HepG2 (cell line): Measurements from ENCODE around the gene HHIPL2. TPM values are rescaled to one million over a fixed set of nuclear protein-coding genes. Genes with fewer than 3 reads are reported as not detected.

Source experiments
- AGO2 ChIP-seq: fragments of 200-400 bp; formaldehyde crosslinking; optimal IDR thresholded peaks from 2 replicates; pipeline ENCODE3; 2017; ENCODE audit warnings: mild to moderate bottlenecking, low read depth, low read length, moderate library complexity
- MEIS1 ChIP-seq: sonication (generic); formaldehyde crosslinking; IDR thresholded peaks from 2 replicates; pipeline ENCODE4 v1.9.0; 2021; ENCODE audit warnings: mild to moderate bottlenecking, missing genetic modification reagents, moderate library complexity, borderline replicate concordance
- MIXL1 ChIP-seq: IDR thresholded peaks from 2 replicates; pipeline ENCODE4 v1.6.1; 2016
- NR1H2 ChIP-seq: sonication (generic); formaldehyde crosslinking; IDR thresholded peaks from 2 replicates; pipeline ENCODE4 v1.8.1; 2022; ENCODE audit warnings: low read depth, missing genetic modification reagents, borderline replicate concordance
- RAD21 ChIP-seq: fragments of 450-650 bp; formaldehyde crosslinking; IDR thresholded peaks from 2 replicates; pipeline ENCODE4 v1.5.0; 2020; ENCODE audit warnings: mild to moderate bottlenecking
- RFX5 ChIP-seq: IDR thresholded peaks from 2 replicates; pipeline ENCODE4 v1.6.1; 2011; ENCODE audit warnings: low read depth, low read length, improper control_type of control experiment
- ZBTB33 ChIP-seq: sonication (generic); formaldehyde crosslinking; IDR thresholded peaks from 2 replicates; pipeline ENCODE4 v1.4.0; 2020; ENCODE audit warnings: missing genetic modification reagents
- ZNF329 ChIP-seq: sonication (generic); formaldehyde crosslinking; IDR thresholded peaks from 2 replicates; pipeline ENCODE4 v1.9.0; 2021; ENCODE audit warnings: low read depth, mild to moderate bottlenecking, missing genetic modification reagents
- ZNF335 ChIP-seq: sonication (generic); formaldehyde crosslinking; IDR thresholded peaks from 2 replicates; pipeline ENCODE4 v1.4.0; 2020; ENCODE audit warnings: missing genetic modification reagents
- ZNF609 ChIP-seq: sonication (generic); formaldehyde crosslinking; IDR thresholded peaks from 2 replicates; pipeline ENCODE4 v1.4.0; 2020; ENCODE audit warnings: mild to moderate bottlenecking, missing genetic modification reagents, borderline replicate concordance
- ZNF670 ChIP-seq: sonication (generic); formaldehyde crosslinking; IDR thresholded peaks from 2 replicates; pipeline ENCODE4 v1.8.0; 2022; ENCODE audit warnings: mild to moderate bottlenecking, missing genetic modification reagents, borderline replicate concordance
- ZNF678 ChIP-seq: sonication (generic); formaldehyde crosslinking; IDR thresholded peaks from 2 replicates; pipeline ENCODE4 v1.4.0; 2020; ENCODE audit warnings: mild to moderate bottlenecking, missing genetic modification reagents
- ZNF839 ChIP-seq: sonication (generic); formaldehyde crosslinking; IDR thresholded peaks from 2 replicates; pipeline ENCODE4 v1.4.0; 2020; ENCODE audit warnings: missing genetic modification reagents, mild to moderate bottlenecking, borderline replicate concordance
- ZZZ3 ChIP-seq: sonication (generic); formaldehyde crosslinking; IDR thresholded peaks from 2 replicates; pipeline ENCODE4 v1.4.0; 2020; ENCODE audit warnings: missing genetic modification reagents, mild to moderate bottlenecking, borderline replicate concordance
- polyA plus RNA-seq, 8 experiments: library from polyadenylated mRNA; depleted of rRNA in 3 of 8; stranded (reverse) in 7 of 8; unstranded in 1 of 8; fragments of >200 nt; fragmentation: Illumina TruSeq in 4 of 8; extraction: Trizol in 4 of 8; gene quantifications; 2 replicates each; pipeline versions ENCODE4 v1.2.1 to v1.2.3, GENCODE V29; 2011 to 2016; ENCODE audit warnings: low read depth in 4 of 8, missing spikeins in 1 of 8, mixed read lengths in 1 of 8; ENCODE audit not compliant: insufficient read depth in 1 of 8
- total RNA-seq, 5 experiments: library from RNA; depleted of rRNA; stranded (reverse); fragments of >200 nt; fragmentation: Illumina TruSeq; extraction: Trizol; gene quantifications; 2 replicates each; pipeline ENCODE4 v1.2.3, GENCODE V29; 2016; ENCODE audit warnings: low read depth in 1 of 5
- TF ChIP-seq, protein P1 (sequence below): sonication (generic); formaldehyde crosslinking; IDR thresholded peaks from 2 replicates; pipeline ENCODE4 v1.5.0; 2020; ENCODE audit warnings: mild to moderate bottlenecking, missing genetic modification reagents
- TF ChIP-seq, protein P2 (sequence below): sonication (generic); formaldehyde crosslinking; IDR thresholded peaks from 2 replicates; pipeline ENCODE4 v1.5.1; 2020; ENCODE audit warnings: missing genetic modification reagents, mild to moderate bottlenecking, borderline replicate concordance

Gene HHIPL2
- total and polyA plus RNA-seq, 2 of the 13 experiments (the other 11 are each of a cell fraction or from before 2014, with no cell fraction given) = 0.53 to 1.3 TPM

- TF ChIP-seq ZNF609 (CRISPR knock-in tag) = no peak
- TF ChIP-seq NR1H2 (CRISPR knock-in tag) = no peak
- TF ChIP-seq MIXL1 (CRISPR knock-in tag) = 0 out of 2 replicates have a peak, but pooled peaks have one; percentile 24
- TF ChIP-seq ZZZ3 (CRISPR knock-in tag) = no peak
- no peak for TF ChIP-seq ZNF329 (CRISPR knock-in tag)
- 0 out of 2 replicates have a peak, but pooled peaks have one; percentile 56 for TF ChIP-seq MEIS1 (CRISPR knock-in tag)
- TF ChIP-seq ZNF670 = no peak
- TF ChIP-seq RFX5 = no peak
- TF ChIP-seq, protein P1, sequence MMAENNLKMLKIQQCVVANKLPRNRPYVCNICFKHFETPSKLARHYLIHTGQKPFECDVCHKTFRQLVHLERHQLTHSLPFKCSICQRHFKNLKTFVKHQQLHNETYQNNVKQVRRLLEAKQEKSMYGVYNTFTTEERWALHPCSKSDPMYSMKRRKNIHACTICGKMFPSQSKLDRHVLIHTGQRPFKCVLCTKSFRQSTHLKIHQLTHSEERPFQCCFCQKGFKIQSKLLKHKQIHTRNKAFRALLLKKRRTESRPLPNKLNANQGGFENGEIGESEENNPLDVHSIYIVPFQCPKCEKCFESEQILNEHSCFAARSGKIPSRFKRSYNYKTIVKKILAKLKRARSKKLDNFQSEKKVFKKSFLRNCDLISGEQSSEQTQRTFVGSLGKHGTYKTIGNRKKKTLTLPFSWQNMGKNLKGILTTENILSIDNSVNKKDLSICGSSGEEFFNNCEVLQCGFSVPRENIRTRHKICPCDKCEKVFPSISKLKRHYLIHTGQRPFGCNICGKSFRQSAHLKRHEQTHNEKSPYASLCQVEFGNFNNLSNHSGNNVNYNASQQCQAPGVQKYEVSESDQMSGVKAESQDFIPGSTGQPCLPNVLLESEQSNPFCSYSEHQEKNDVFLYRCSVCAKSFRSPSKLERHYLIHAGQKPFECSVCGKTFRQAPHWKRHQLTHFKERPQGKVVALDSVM = peak; percentile 65; the same call in 1 of the 2 replicates
- peak; percentile 61; the same call in 1 of the 2 replicates for TF ChIP-seq RAD21 (CRISPR knock-in tag)
- TF ChIP-seq, protein P2, sequence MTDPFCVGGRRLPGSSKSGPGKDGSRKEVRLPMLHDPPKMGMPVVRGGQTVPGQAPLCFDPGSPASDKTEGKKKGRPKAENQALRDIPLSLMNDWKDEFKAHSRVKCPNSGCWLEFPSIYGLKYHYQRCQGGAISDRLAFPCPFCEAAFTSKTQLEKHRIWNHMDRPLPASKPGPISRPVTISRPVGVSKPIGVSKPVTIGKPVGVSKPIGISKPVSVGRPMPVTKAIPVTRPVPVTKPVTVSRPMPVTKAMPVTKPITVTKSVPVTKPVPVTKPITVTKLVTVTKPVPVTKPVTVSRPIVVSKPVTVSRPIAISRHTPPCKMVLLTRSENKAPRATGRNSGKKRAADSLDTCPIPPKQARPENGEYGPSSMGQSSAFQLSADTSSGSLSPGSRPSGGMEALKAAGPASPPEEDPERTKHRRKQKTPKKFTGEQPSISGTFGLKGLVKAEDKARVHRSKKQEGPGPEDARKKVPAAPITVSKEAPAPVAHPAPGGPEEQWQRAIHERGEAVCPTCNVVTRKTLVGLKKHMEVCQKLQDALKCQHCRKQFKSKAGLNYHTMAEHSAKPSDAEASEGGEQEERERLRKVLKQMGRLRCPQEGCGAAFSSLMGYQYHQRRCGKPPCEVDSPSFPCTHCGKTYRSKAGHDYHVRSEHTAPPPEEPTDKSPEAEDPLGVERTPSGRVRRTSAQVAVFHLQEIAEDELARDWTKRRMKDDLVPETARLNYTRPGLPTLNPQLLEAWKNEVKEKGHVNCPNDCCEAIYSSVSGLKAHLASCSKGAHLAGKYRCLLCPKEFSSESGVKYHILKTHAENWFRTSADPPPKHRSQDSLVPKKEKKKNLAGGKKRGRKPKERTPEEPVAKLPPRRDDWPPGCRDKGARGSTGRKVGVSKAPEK (CRISPR knock-in tag) = no peak
- TF ChIP-seq ZBTB33 = peak; percentile 73; the same call in 1 of the 2 replicates
- 0 out of 2 replicates have a peak, but pooled peaks have one; percentile 34 for TF ChIP-seq ZNF335
- no peak for TF ChIP-seq AGO2
- no peak for TF ChIP-seq ZNF839 (CRISPR knock-in tag)
- TF ChIP-seq ZNF678 (CRISPR knock-in tag) = no peak
Measured at GRCh38 chr1:222543817-222544216, 4.1 kb downstream of the HHIPL2 start (continued).
